Measurements from ENCODE around the gene GTPBP1. TPM values are rescaled to one million over a fixed set of nuclear protein-coding genes. Genes with fewer than 3 reads are reported as not detected.

GTPBP1 gene
- total RNA-seq, 2 experiments from 2014 or later = 98.6 TPM

DNA sequence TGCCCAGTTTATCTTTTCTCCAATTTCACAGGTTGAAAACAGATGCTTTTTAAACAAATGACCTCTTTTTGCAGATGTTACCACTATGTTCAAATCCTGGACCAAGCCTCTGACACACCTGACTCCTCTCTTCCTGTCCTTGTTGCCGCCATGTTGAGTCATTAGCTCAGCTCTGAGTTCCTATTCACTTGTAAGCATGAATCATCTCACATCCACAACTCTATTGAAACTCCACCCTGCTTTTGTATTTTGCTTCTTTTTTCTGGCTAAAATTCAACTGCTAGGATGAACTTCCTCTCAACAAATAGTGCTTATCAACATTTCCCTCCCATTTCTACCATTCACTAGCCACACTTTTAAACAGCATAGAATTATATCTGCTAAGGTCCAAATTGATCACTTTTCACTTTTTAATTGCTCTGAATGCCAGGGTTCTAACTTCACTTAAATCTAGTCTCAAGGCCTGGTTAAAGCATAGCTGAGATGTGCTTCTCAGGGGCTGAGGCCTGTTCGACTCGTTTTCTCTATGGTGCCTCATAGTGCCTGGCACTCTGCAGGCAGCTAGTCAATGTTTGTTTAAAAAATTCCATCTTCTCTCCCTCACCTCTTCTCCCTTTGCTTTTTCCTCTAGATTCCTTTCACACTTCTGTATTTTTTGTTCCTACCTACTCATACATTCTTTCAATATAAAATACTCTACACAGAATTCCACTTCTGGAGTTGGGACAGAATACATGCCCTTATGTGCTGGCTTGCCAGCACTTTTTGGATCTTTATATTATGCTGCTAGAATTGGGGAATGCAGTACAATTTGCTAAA, 8.9 kb upstream of the GTPBP1 start:
- DNase-seq (no peak), ATAC-seq (ENCODE audit: low read depth) (peak; percentile 21)
- H3K4me1 Mint-ChIP-seq = peaks cover 48% of the 10 kb centered on the region
- POLR2A ChIA-PET = interaction anchor here (0.5 to 4.3 kb wide), 5 partner anchors 9 to 35 kb away, joined by 3 to 33 read pairs (median 6); partner anchors contain the start of genes GTPBP1 and TOMM22
- H3K9me3 Mint-ChIP-seq = no peaks in the 10 kb centered on the region
- H3K27me3 Mint-ChIP-seq = no peaks in the 10 kb centered on the region
- peak overlapping the region; percentile 94 for H3K4me3 Mint-ChIP-seq
- peaks cover 25% of the 10 kb centered on the region for H3K36me3 Mint-ChIP-seq
- peak overlapping the region; percentile 86 for H3K27ac Mint-ChIP-seq

DNA sequence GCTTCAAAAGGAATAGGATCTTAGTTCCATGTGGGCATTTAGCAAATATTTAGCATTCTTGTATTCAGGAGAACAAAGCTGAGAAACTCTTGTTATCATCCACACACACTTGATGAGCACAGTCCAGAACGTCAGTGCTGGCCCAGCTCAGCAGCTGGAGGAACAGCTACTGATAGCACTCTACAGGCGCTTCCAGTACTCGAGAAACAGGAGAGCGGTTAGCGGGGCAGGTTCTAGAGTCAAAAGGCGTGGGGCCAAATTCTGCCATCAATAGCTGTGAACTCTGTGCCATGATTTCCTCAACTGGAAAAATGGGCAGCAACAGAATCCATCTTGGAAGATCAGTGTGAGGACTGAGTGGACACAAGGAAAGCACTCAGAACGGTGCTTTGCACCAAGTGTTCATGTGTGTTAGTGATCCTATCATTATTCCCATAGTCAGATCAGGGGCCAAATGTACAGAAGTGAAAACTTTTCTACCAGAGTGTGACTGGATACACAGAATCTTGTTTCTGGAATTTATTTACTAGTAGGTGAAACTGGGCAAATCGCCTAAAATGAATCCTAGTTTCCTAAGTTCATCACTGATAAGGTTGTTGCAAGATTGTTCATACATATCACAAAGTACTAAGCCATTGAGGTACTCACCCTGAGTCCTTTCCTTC, 8.2 kb upstream of the GTPBP1 start:
- H3K27me3 Mint-ChIP-seq = no peaks in the 10 kb centered on the region
- POLR2A ChIA-PET = interaction anchor here (1.2 to 4.3 kb wide), 6 partner anchors 8 to 57 kb away, joined by 3 to 33 read pairs (median 6); partner anchors contain the start of genes GTPBP1 and TOMM22
- H3K9me3 Mint-ChIP-seq = no peaks in the 10 kb centered on the region

DNA sequence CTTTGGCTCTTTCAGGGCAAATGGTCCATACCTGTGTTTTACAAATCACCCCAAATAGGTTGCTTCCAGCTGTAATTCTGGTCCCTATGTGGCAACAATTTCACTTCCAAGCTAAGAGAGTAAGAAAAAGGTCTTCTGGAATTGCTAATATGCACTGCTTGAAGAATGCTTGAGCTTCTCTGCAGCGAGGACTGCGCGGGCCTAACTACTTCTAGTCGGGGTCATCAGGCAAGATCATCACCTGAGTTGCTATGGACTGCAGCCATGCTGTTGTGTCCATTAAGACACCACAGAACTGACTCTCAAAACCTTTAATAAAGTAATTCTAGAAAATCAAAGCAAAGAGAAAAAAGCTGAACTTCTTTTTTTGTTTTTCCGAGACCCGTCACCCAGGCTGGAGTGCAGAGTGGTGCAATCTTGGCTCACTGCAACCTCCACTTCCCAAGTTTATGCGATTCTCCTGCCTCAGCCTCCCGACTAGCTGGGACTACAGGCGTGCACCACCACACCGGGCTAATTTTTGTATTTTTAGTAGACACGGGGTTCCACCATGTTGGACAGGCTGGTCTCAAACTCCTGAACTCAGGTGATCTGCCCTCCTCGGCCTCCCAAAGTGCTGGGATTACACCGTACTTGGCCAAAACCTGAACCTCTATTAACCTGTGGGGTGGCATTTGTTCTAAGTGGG, 7.2 kb upstream of the GTPBP1 start:
- peak overlapping the region; percentile 94 for H3K4me3 Mint-ChIP-seq
- POLR2A ChIA-PET = interaction anchor here (1.1 to 4.3 kb wide), 5 partner anchors 8 to 56 kb away, joined by 4 to 33 read pairs (median 5); partner anchors contain the start of gene TOMM22
- peaks cover 41% of the 10 kb centered on the region for H3K4me1 Mint-ChIP-seq
- no peaks in the 10 kb centered on the region for H3K9me3 Mint-ChIP-seq
- peak overlapping the region; percentile 98 for H3K27ac Mint-ChIP-seq
- no peak for ATAC-seq (ENCODE audit: low read depth)
- no peaks in the 10 kb centered on the region for H3K27me3 Mint-ChIP-seq
- DNase-seq = no peak
- H3K36me3 Mint-ChIP-seq = peaks cover 23% of the 10 kb centered on the region

More for the DNA sequence above, 8.2 kb upstream of the GTPBP1 start:
- H3K27ac Mint-ChIP-seq = peak overlapping the region; percentile 86
- peaks cover 25% of the 10 kb centered on the region for H3K36me3 Mint-ChIP-seq
- H3K4me3 Mint-ChIP-seq = peak overlapping the region; percentile 94
- no peak for DNase-seq
- ATAC-seq (ENCODE audit: low read depth) = no peak
- H3K4me1 Mint-ChIP-seq = peaks cover 48% of the 10 kb centered on the region

DNA sequence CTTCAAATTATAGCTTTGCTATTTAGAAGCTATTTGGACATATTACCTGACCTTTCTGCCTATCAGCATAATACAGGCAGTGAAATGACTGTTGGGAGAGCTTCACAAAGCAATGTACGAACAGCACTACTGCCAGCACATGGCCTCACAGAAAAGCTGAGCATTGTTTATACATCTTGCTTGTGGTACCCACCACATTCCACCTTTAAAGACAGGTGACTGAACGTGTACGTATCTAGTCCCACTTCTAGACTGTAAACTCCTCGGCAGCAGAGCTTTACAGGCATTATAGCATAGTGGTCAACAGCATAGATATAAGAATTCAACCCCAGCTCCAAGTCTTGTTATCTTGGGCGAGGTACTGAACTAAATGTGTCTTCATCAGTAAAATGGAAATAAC, 6.6 kb upstream of the GTPBP1 start:
- POLR2A ChIA-PET = interaction anchor here (1.1 to 4.3 kb wide), 5 partner anchors 11 to 56 kb away, joined by 4 to 33 read pairs (median 5); partner anchors contain the start of gene TOMM22
- H3K36me3 Mint-ChIP-seq = peaks cover 22% of the 10 kb centered on the region
- H3K4me3 Mint-ChIP-seq = peak overlapping the region; percentile 94
- DNase-seq (no peak), ATAC-seq (ENCODE audit: low read depth) (no peak)
- H3K27me3 Mint-ChIP-seq = no peaks in the 10 kb centered on the region
- H3K4me1 Mint-ChIP-seq = peaks cover 44% of the 10 kb centered on the region
- H3K9me3 Mint-ChIP-seq = no peaks in the 10 kb centered on the region
- H3K27ac Mint-ChIP-seq = peak overlapping the region; percentile 98

DNA sequence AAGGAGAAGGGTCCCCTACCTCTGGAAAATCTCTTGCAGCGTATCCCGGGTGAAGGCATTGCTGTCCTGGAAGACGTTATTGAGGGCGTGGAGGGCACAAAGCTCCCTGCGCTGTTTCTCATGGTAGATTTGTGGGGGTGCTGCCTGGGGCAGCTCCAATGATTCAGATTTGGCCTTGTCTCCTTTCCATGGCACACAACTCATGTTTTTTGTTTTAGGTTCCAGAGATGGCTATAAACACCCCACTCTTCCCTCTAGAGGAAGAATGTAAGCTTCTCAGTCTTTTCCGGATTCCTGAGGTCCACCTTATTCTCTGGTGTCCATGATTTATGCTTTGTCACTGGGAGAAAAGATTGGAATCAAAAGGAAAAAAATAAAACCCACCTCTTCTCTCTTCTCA, 6.0 kb upstream of the GTPBP1 start:
- H3K27ac Mint-ChIP-seq = peak overlapping the region; percentile 98
- peaks cover 48% of the 10 kb centered on the region for H3K4me1 Mint-ChIP-seq
- ATAC-seq (ENCODE audit: low read depth) (no peak), DNase-seq (no peak)
- H3K9me3 Mint-ChIP-seq = no peaks in the 10 kb centered on the region
- POLR2A ChIA-PET = interaction anchor here (0.6 to 4.3 kb wide), 6 partner anchors 11 to 63 kb away, joined by 4 to 33 read pairs (median 5); partner anchors contain the start of gene TOMM22
- H3K27me3 Mint-ChIP-seq = no peaks in the 10 kb centered on the region
- peak overlapping the region; percentile 94 for H3K4me3 Mint-ChIP-seq
- peaks cover 19% of the 10 kb centered on the region for H3K36me3 Mint-ChIP-seq

DNA sequence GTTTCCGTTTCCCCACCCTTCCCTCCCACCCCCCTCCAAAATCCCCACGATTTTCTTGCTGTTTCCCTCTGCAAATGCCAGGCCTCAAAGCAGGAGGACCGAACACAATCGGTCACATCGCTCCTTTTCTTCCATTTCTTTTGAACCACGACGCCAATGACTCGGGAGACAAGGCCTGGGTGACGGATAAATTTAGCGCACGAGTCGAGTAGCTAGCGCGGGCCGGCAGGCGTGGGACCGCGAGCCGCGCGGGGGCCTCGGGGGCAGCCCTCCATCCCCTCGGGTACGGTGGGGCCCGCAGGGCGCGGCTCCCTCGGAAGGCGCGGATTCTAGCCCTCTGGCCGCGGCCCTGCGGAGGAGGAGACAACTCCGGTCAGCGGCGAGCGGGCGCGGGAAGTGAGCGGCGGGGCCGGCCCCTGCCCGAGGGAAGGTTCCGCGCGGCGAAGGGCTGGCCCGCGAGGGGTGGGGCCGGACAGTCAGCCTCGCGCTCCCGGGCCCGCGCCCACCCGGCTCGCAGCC, 5.4 kb upstream of the GTPBP1 start:
- H3K27me3 Mint-ChIP-seq = no peaks in the 10 kb centered on the region
- POLR2A ChIA-PET = interaction anchor here (0.6 to 4.3 kb wide), 5 partner anchors 18 to 301 kb away, joined by 3 to 33 read pairs (median 5); partner anchors contain the start of gene TOMM22

DNA sequence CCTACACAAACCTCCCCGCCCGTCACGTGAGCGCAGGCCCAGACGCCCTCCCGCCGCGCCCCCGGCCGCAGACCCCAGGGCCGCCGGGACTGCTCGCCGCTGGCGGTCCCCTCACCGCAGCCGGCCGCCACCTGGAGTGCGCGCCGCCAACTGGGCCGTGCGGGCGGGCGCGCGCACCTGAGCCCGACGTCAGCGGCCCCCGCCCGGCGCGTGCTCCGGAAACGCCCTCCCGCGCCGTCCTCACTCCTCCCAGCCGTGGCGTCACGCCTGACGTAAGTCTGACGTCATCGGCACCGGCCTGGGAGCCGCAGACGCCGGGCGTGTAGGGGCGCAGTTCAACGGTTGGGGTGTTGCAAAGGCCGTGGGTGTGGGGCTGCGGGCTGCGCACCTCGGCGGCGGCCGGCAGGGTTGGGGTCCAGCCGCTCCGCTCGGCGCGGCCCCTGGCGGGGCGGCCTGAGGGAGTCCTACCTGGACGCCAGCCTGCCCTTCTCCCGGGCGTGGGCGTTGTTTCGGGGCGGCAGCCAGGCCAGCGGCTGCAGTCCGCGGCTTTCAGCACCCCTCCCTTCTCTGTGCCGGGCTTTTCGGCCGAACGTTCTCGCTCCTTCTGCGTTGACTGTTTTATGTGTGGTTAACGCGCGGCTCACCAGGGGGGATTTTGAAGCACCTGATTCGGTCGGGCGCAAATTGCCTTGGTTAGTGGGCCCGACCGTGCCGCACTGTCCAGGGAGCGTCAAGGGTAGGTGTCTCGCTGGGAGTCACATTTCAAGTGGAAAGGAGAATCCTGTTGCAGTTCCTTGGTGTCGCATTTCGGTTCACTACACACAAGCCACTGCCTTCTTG, 4.7 kb upstream of the GTPBP1 start, which contains the start of gene JOSD1:
JOSD1 (minus strand) TSS at position 155 of the 840 bp plus-strand sequence. CDS start 956 bp downstream, outside the sequence.
- Mint-ChIP-seq H3K27me3 (no peaks in the 10 kb centered on the region), H3K36me3 (peaks cover 15% of the 10 kb centered on the region), H3K27ac (peak within 1 kb of the TSS; percentile 98), H3K4me1 (peaks cover 50% of the 10 kb centered on the region), H3K4me3 (peak within 1 kb of the TSS; percentile 94), H3K9me3 (no peaks in the 10 kb centered on the region)
- POLR2A ChIA-PET = interaction anchor here (0.6 to 1.9 kb wide), 3 partner anchors 51 to 651 kb away, joined by 3 to 6 read pairs (median 4); no protein-coding TSS in a partner anchor
- peak; percentile 100 for DNase-seq
- peak; percentile 19 for ATAC-seq (ENCODE audit: low read depth)

More for the DNA sequence above, 5.4 kb upstream of the GTPBP1 start:
- peak overlapping the region; percentile 98 for H3K27ac Mint-ChIP-seq
- DNase-seq (no peak), ATAC-seq (ENCODE audit: low read depth) (peak; percentile 8)
- peaks cover 15% of the 10 kb centered on the region for H3K36me3 Mint-ChIP-seq
- H3K4me1 Mint-ChIP-seq = peaks cover 52% of the 10 kb centered on the region
- no peaks in the 10 kb centered on the region for H3K9me3 Mint-ChIP-seq
- peak overlapping the region; percentile 94 for H3K4me3 Mint-ChIP-seq

DNA sequence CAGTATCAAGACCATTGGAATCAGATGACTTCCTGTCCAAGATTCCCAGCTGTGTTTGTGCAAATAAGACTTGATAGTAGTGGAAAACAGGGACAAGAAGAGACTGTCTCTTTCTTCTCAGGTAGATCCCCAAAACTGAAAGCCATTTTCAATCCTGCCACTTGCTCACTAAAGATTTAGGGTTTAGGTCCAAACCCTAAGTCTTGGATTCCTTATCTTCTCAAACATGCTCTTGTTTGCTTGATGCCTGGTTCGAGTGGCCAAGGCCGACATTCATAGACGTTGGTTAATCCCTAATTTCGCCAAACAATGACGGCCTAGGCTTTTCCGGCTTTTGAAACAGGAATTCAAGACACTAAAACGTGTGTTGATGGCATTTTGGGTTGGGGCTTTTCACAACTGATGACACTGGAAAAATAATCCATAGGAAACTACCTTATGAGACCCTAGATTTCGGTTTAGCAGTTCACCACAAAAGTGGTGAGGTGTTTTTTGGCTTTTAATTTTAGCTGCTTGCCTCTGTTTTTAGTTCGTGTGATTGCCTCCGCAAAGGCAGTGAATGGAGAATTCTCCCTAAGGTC, 1.0 kb upstream of the GTPBP1 start:
- Mint-ChIP-seq H3K27ac (peak overlapping the region; percentile 95), H3K4me3 (peak overlapping the region; percentile 86), H3K27me3 (no peaks in the 10 kb centered on the region), H3K9me3 (no peaks in the 10 kb centered on the region), H3K36me3 (peaks cover 19% of the 10 kb centered on the region), H3K4me1 (peaks cover 42% of the 10 kb centered on the region)
- POLR2A ChIA-PET = interaction anchor here (0.7 to 3.5 kb wide), 5 partner anchors 13 to 615 kb away, joined by 3 to 14 read pairs (median 3); partner anchors contain the start of genes RPL3 and TOMM22
- DNase-seq (no peak), ATAC-seq (ENCODE audit: low read depth) (no peak)

DNA sequence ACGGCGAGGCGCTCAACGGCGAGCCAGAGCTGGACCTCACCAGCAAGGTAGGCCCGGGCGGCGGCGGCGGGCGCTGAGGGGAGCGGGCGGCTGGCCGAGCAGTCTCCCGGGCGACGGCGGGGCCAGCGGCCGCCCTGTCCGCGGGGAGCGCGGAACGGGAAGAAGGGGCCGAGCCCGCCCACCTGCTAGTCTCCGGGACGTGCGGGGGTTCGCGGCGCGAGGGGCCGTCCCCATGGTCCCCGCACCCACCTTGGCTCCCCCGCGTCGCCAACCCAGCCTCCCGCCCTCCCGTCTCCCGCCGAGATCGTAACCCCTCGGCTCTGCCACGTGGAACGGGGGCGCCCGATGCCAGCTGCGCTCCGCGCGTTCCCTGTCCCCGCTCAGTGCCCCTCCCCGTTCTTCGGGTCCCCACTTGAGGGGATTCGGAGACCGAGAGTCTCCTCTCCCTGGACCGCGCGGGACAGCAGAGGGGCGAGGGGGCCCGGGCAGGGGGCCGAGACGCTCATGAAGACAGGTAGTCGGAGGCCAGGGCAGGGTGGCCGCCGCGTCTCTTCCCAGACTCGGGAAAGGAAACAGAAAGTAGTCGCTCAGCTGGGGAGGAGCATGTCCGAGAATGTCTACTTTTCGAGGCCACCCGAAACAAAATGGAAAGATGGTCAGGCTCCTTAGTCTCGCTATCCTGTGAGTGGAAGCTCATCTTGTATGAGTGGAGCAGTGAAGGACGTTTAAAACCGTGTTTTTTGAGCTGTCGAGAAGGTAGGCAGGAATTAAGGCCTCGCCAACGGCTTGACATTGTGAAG, 557 bp downstream of the GTPBP1 start:
- POLR2A ChIA-PET = interaction anchor here (0.6 to 3.6 kb wide), 15 partner anchors 8 to 613 kb away, joined by 3 to 26 read pairs (median 4); partner anchors contain the start of genes RPL3 and TOMM22
- ATAC-seq (ENCODE audit: low read depth) = no peak
- Mint-ChIP-seq H3K27me3 (no peaks in the 10 kb centered on the region), H3K4me1 (peaks cover 48% of the 10 kb centered on the region), H3K27ac (peak overlapping the region; percentile 86), H3K9me3 (no peaks in the 10 kb centered on the region), H3K36me3 (peaks cover 24% of the 10 kb centered on the region), H3K4me3 (peak overlapping the region; percentile 94)
- peak; percentile 64 for DNase-seq

DNA sequence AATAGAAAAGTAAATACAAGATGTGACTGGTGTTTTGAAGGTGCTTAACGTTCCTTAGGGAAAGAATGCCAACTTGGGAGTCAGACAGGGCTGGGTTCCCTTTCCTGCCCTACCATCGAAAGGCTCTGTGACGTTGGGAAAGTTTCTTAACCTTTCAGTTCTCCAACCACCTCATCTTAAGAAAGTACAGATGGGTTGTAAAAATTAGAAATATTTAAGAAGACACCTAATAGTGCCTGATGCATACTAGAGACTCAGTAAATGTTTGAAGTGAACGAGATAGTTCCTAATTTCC, 1.1 kb downstream of the GTPBP1 start:
- H3K4me3 Mint-ChIP-seq = peak overlapping the region; percentile 94

DNA sequence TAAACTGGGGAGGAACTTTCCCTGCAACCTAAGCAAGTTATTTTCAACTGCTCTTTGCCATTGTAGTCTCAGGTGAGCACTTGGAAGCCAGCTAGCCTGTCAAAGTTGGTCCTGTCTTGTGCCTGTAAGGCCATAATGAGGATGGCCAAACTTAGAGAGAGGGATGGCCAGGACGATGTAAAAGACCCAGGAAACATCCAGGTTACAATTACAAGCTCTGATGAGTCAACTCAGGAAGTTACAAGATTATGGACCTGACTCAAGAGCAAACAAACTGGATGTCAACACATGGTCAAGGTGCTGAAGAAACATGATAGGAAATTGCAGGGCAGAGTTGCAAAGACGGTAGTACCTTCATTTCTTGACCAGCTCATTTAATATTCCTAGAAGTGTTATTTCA, 1.6 kb downstream of the GTPBP1 start:
- Mint-ChIP-seq H3K9me3 (no peaks in the 10 kb centered on the region), H3K4me1 (peaks cover 52% of the 10 kb centered on the region), H3K4me3 (peak overlapping the region; percentile 94), H3K36me3 (peaks cover 28% of the 10 kb centered on the region), H3K27ac (peak overlapping the region; percentile 86), H3K27me3 (no peaks in the 10 kb centered on the region)
- ATAC-seq (ENCODE audit: low read depth) = no peak
- no peak for DNase-seq
- POLR2A ChIA-PET = interaction anchor here (0.9 to 3.6 kb wide), 6 partner anchors 21 to 44 kb away, joined by 3 to 26 read pairs (median 9); partner anchors contain the start of gene TOMM22

More for the DNA sequence above, 1.1 kb downstream of the GTPBP1 start:
- POLR2A ChIA-PET = interaction anchor here (1.1 to 3.6 kb wide), 7 partner anchors 10 to 48 kb away, joined by 3 to 26 read pairs (median 13); partner anchors contain the start of gene TOMM22
- Mint-ChIP-seq H3K36me3 (peaks cover 24% of the 10 kb centered on the region), H3K27ac (peak overlapping the region; percentile 86), H3K9me3 (no peaks in the 10 kb centered on the region), H3K27me3 (no peaks in the 10 kb centered on the region), H3K4me1 (peaks cover 47% of the 10 kb centered on the region)
- ATAC-seq (ENCODE audit: low read depth) (no peak), DNase-seq (no peak)
